ENCODE results near the gene VASN.
"Not testable (repeated sequence)": the region's sequence is repeated elsewhere in the genome, so short reads cannot be mapped to it uniquely, and the experiment has no call there.

Gene VASN

GRCh38 chr16:4337540-4338088, 34.0 kb upstream of the VASN start:
- DNase-seq (ENCODE audit: low read depth in 2 of 2) = no peak

GRCh38 chr16:4338125-4338582, 33.5 kb upstream of the VASN start:
- no peak for DNase-seq (ENCODE audit: low read depth in 2 of 2)

- no peak for DNase-seq (ENCODE audit: low read depth in 2 of 2)
Measured at GRCh38 chr16:4338712-4339299, 32.8 kb upstream of the VASN start.

GRCh38 chr16:4339455-4339854, 32.2 kb upstream of the VASN start:
- no peak for DNase-seq (ENCODE audit: low read depth in 2 of 2)

GRCh38 chr16:4339909-4340308, 31.7 kb upstream of the VASN start:
- no peak for DNase-seq (ENCODE audit: low read depth in 2 of 2)

GRCh38 chr16:4340443-4340842, 31.2 kb upstream of the VASN start:
- no peak for DNase-seq (ENCODE audit: low read depth in 2 of 2)

- DNase-seq (ENCODE audit: low read depth in 2 of 2) = no peak
Measured at GRCh38 chr16:4341250-4341649, 30.4 kb upstream of the VASN start.

GRCh38 chr16:4342866-4343744, 28.5 kb upstream of the VASN start:
- DNase-seq (ENCODE audit: low read depth in 2 of 2) = no peak

- DNase-seq (ENCODE audit: low read depth in 2 of 2) = not testable (repeated sequence)
Measured at GRCh38 chr16:4344300-4344982, 27.2 kb upstream of the VASN start.

GRCh38 chr16:4344983-4345835, 26.4 kb upstream of the VASN start:
- no peak for DNase-seq (ENCODE audit: low read depth in 2 of 2)

GRCh38 chr16:4345836-4346781, 25.5 kb upstream of the VASN start:
- DNase-seq (ENCODE audit: low read depth in 2 of 2) = no peak

- DNase-seq (ENCODE audit: low read depth in 2 of 2) = no peak
Measured at GRCh38 chr16:4347010-4347409, 24.6 kb upstream of the VASN start.

GRCh38 chr16:4347765-4348509, 23.7 kb upstream of the VASN start:
- DNase-seq (ENCODE audit: low read depth in 2 of 2) = no peak

- DNase-seq (ENCODE audit: low read depth in 2 of 2) = no peak
Measured at GRCh38 chr16:4349332-4349731, 22.3 kb upstream of the VASN start.

GRCh38 chr16:4350365-4350786, 21.3 kb upstream of the VASN start:
- no peak for DNase-seq (ENCODE audit: low read depth in 2 of 2)

GRCh38 chr16:4350787-4351659, 20.6 kb upstream of the VASN start, which contains the start of gene PAM16:
Gene PAM16 (minus strand): TSS chr16:4351321. CDS start chr16:4351234, 87 bp downstream.
- DNase-seq (ENCODE audit: low read depth in 2 of 2) = peak; percentile 94 to 98

GRCh38 chr16:4351880-4352279, 19.8 kb upstream of the VASN start:
- no peak for DNase-seq (ENCODE audit: low read depth in 2 of 2)

- DNase-seq (ENCODE audit: low read depth in 2 of 2) = no peak
Measured at GRCh38 chr16:4352843-4353242, 18.8 kb upstream of the VASN start.

Data from stimulated activated CD4-positive, alpha-beta T cell treated with anti-CD3 and anti-CD28 coated beads, Interleukin-1b, Interleukin-23, amount 100 ng/mL, for 1 hour (primary cell).